ENCODE data around the gene SLC16A7.

- TF ChIP-seq CTCF (conservative IDR thresholded peaks at IDR 0.05; ENCODE audit: low read length) (no peak), EZH2phosphoT487 (IDR thresholded peaks at IDR 0.05; ENCODE audit: borderline replicate concordance, low read depth, low read length) (no peak)
Measured at GRCh38 chr12:59710004-59710628, 114.3 kb downstream of the SLC16A7 start.

Data from OCI-LY7 (cell line).